ENCODE measurements around the gene SH2D3C. TPM values are rescaled to one million over a fixed set of nuclear protein-coding genes. Genes with fewer than 3 reads are reported as not detected.
A peak's percentile ranks its signal among the peaks of the same experiment; 100 is the strongest.

SH2D3C gene
- polyA plus RNA-seq, 3 donors: 12.1 to 15.1 (median 12.6) TPM

- DNase-seq (ENCODE audit: low read depth in 3 of 3, low spot score in 2 of 3): no peak
Measured at GRCh38 chr9:127723444-127723843, 55.0 kb downstream of the SH2D3C start.

GRCh38 chr9:127723013-127723412, 55.5 kb downstream of the SH2D3C start:
- DNase-seq (ENCODE audit: low read depth in 3 of 3, low spot score in 2 of 3): no peak

- DNase-seq (ENCODE audit: low read depth in 3 of 3, low spot score in 2 of 3): no peak
Measured at GRCh38 chr9:127722055-127722745, 56.3 kb downstream of the SH2D3C start.

GRCh38 chr9:127721391-127721821, 57.1 kb downstream of the SH2D3C start:
- no peak for DNase-seq (ENCODE audit: low read depth in 3 of 3, low spot score in 2 of 3)

- DNase-seq (ENCODE audit: low read depth in 3 of 3, low spot score in 2 of 3): no peak
Measured at GRCh38 chr9:127720865-127721227, 57.6 kb downstream of the SH2D3C start.

GRCh38 chr9:127720031-127720864, 58.2 kb downstream of the SH2D3C start:
- DNase-seq (ENCODE audit: low read depth in 3 of 3, low spot score in 2 of 3): no peak

- no peak for DNase-seq (ENCODE audit: low read depth in 3 of 3, low spot score in 2 of 3)
Measured at GRCh38 chr9:127717766-127718165, 60.7 kb downstream of the SH2D3C start.

GRCh38 chr9:127716412-127716811, 62.1 kb downstream of the SH2D3C start:
- DNase-seq (ENCODE audit: low read depth in 3 of 3, low spot score in 2 of 3): no peak

GRCh38 chr9:127715470-127716337, 62.8 kb downstream of the SH2D3C start, which contains the start of the genes PTRH1 and TTC16:
Gene PTRH1 (minus strand): TSS chr9:127715663. CDS start chr9:127715639, 24 bp downstream.
Gene TTC16 (plus strand): TSS chr9:127716079. CDS start chr9:127716146, 67 bp downstream.
- peak; percentile 87 to 93 (median 88) for DNase-seq (ENCODE audit: low read depth in 3 of 3, low spot score in 2 of 3)

GRCh38 chr9:127714951-127715469, 63.5 kb downstream of the SH2D3C start:
- DNase-seq (ENCODE audit: low read depth in 3 of 3, low spot score in 2 of 3): no peak

GRCh38 chr9:127714020-127714750, 64.3 kb downstream of the SH2D3C start:
- DNase-seq (ENCODE audit: low read depth in 3 of 3, low spot score in 2 of 3): no peak

- no peak for DNase-seq (ENCODE audit: low read depth in 3 of 3, low spot score in 2 of 3)
Measured at GRCh38 chr9:127712867-127713266, 65.6 kb downstream of the SH2D3C start.

- DNase-seq (ENCODE audit: low read depth in 3 of 3, low spot score in 2 of 3): no peak
Measured at GRCh38 chr9:127712371-127712770, 66.1 kb downstream of the SH2D3C start.

GRCh38 chr9:127711831-127712274, 66.6 kb downstream of the SH2D3C start:
- DNase-seq (ENCODE audit: low read depth in 3 of 3, low spot score in 2 of 3): no peak

- no peak for DNase-seq (ENCODE audit: low read depth in 3 of 3, low spot score in 2 of 3)
Measured at GRCh38 chr9:127711226-127711701, 67.2 kb downstream of the SH2D3C start.

- DNase-seq (ENCODE audit: low read depth in 3 of 3, low spot score in 2 of 3): no peak
Measured at GRCh38 chr9:127710204-127710783, 68.2 kb downstream of the SH2D3C start.

GRCh38 chr9:127708952-127709587, 69.4 kb downstream of the SH2D3C start:
- DNase-seq (ENCODE audit: low read depth in 3 of 3, low spot score in 2 of 3): no peak

- no peak for DNase-seq (ENCODE audit: low read depth in 3 of 3, low spot score in 2 of 3)
Measured at GRCh38 chr9:127707766-127708165, 70.7 kb downstream of the SH2D3C start.

- no peak for DNase-seq (ENCODE audit: low read depth in 3 of 3, low spot score in 2 of 3)
Measured at GRCh38 chr9:127706836-127707241, 71.6 kb downstream of the SH2D3C start, which contains the start of gene CFAP157. Gene CFAP157 (plus strand): TSS chr9:127706988. CDS start chr9:127707032, 44 bp downstream.

All from right renal cortex interstitium (tissue), 3 donors.